Fibroblast of lung (primary cell): Measurements from ENCODE around the gene UBE2E2. TPM values are rescaled to one million over a fixed set of nuclear protein-coding genes. Genes with fewer than 3 reads are reported as not detected.

Experiments
- DNase-seq, 2 donors: peaks; one replicate each; pipeline versions ENCODE4 v3.0.0 to v3.0.0-alpha.2; 2010; ENCODE audit warnings: low read depth in 2 of 2
- H2AFZ ChIP-seq: 2 replicates; pipeline ENCODE4 v1.5.1; 2012; ENCODE audit warnings: low read length, control low read depth, inconsistent platforms
- H3K27ac ChIP-seq: 2 replicates; pipeline ENCODE4 v1.5.1; 2011; ENCODE audit warnings: low read length, control low read depth; ENCODE audit not compliant: insufficient read depth
- H3K27me3 ChIP-seq: 2 replicates; pipeline ENCODE4 v1.5.1; 2011; ENCODE audit warnings: mild to moderate bottlenecking, low read length; ENCODE audit not compliant: control insufficient read depth, insufficient read depth
- H3K36me3 ChIP-seq: 2 replicates; pipeline ENCODE4 v1.5.1; 2011; ENCODE audit warnings: low read length; ENCODE audit not compliant: control insufficient read depth, insufficient read depth
- H3K4me1 ChIP-seq: 2 replicates; pipeline ENCODE4 v1.5.1; 2011; ENCODE audit warnings: low read length; ENCODE audit not compliant: control insufficient read depth, insufficient read depth; ENCODE audit errors: extremely low read depth
- H3K4me2 ChIP-seq: 2 replicates; pipeline ENCODE4 v1.5.1; 2011; ENCODE audit warnings: low read length, control low read depth; ENCODE audit not compliant: insufficient read depth; ENCODE audit errors: extremely low read depth
- H3K4me3 ChIP-seq, 4 experiments: fragments of 200-600 bp in 1 of 4; sonication (generic) in 1 of 4; replicated peaks in 1 of 4; 2 replicates each; pipeline ENCODE4 v1.5.1; 2011 to 2016; ENCODE audit warnings: low read length in 4 of 4, low read depth in 3 of 4, mild to moderate bottlenecking in 3 of 4, control low read depth in 2 of 4, inconsistent platforms in 1 of 4, mixed read lengths in 1 of 4; ENCODE audit not compliant: insufficient read depth in 1 of 4; ENCODE audit errors: control extremely low read depth in 1 of 4
- H3K79me2 ChIP-seq: 2 replicates; pipeline ENCODE4 v1.5.1; 2012; ENCODE audit warnings: mild to moderate bottlenecking, low read length, inconsistent platforms; ENCODE audit not compliant: control insufficient read depth, insufficient read depth
- H3K9ac ChIP-seq: 2 replicates; pipeline ENCODE4 v1.5.1; 2011; ENCODE audit warnings: mild to moderate bottlenecking, low read length, control low read depth; ENCODE audit not compliant: insufficient read depth
- H3K9me3 ChIP-seq: 2 replicates; pipeline ENCODE4 v1.5.1; 2012; ENCODE audit warnings: low read depth, low read length; ENCODE audit not compliant: control insufficient read depth, insufficient read depth
- H4K20me1 ChIP-seq: 2 replicates; pipeline ENCODE4 v1.5.1; 2011; ENCODE audit warnings: low read length; ENCODE audit not compliant: control insufficient read depth, insufficient read depth; ENCODE audit errors: extremely low read depth
- CTCF ChIP-seq, 2 donors: IDR thresholded peaks in 1 of 2; conservative IDR thresholded peaks in 1 of 2; 1 replicate in 1 of 2; 2 replicates in 1 of 2; pipeline ENCODE4 v1.5.1; 2011 to 2012; ENCODE audit warnings: low read length in 2 of 2, control low read depth in 1 of 2, inconsistent platforms in 1 of 2, low read depth in 1 of 2, mild to moderate bottlenecking in 1 of 2
- EZH2 ChIP-seq: IDR thresholded peaks from 2 replicates; pipeline ENCODE4 v1.5.1; 2012; ENCODE audit warnings: low read length, control low read depth, mild to moderate bottlenecking; ENCODE audit errors: missing control alignments
- polyA plus RNA-seq, 2 donors: library from polyadenylated mRNA; depleted of rRNA in 1 of 2; stranded (reverse) in 1 of 2; unstranded in 1 of 2; fragments of >200 nt; gene quantifications; 2 replicates each; pipeline ENCODE4 v1.2.1, GENCODE V29; 2011 to 2012; ENCODE audit warnings: missing spikeins in 1 of 2
- total RNA-seq: library from RNA; depleted of rRNA; stranded (reverse); fragments of >200 nt; gene quantifications from 2 replicates; pipeline ENCODE4 v1.2.1, GENCODE V29; 2014

The UBE2E2 gene
- total and polyA plus RNA-seq, 2 donors (not counting 1 experiment from before 2014, with no cell fraction given) = 79.8 to 127 TPM

GRCh38 chr3:23565041-23565775, 362.1 kb downstream of the UBE2E2 start:
- Histone ChIP-seq H3K27ac (no peak overlapping the region), H3K4me3 (no peak overlapping the region), H2AFZ (no peak overlapping the region), H3K4me1 (no peaks in the 10 kb centered on the region), H3K4me2 (no peak overlapping the region), H3K36me3 (no peaks in the 10 kb centered on the region), H3K9ac (no peak overlapping the region), H3K27me3 (no peaks in the 10 kb centered on the region), H3K9me3 (no peaks in the 10 kb centered on the region), H3K79me2 (no peaks in the 10 kb centered on the region), H4K20me1 (no peaks in the 10 kb centered on the region)
- DNase-seq = no peak
- TF ChIP-seq CTCF (conservative IDR thresholded peaks at IDR 0.05 in 1 of 2, IDR thresholded peaks at IDR 0.05 in 1 of 2; ENCODE audit: low read depth in 1 of 2, low read length in 2 of 2) = no peak
- no peak for TF ChIP-seq EZH2

GRCh38 chr3:23566499-23566898, 363.4 kb downstream of the UBE2E2 start:
- Histone ChIP-seq H3K27me3 (no peaks in the 10 kb centered on the region), H3K4me3 (no peak overlapping the region), H3K79me2 (no peaks in the 10 kb centered on the region), H3K4me1 (no peaks in the 10 kb centered on the region), H3K9me3 (no peaks in the 10 kb centered on the region), H3K4me2 (no peak overlapping the region), H3K36me3 (no peaks in the 10 kb centered on the region), H3K9ac (no peak overlapping the region), H2AFZ (no peak overlapping the region), H4K20me1 (no peaks in the 10 kb centered on the region), H3K27ac (no peak overlapping the region)
- no peak for TF ChIP-seq CTCF (conservative IDR thresholded peaks at IDR 0.05 in 1 of 2, IDR thresholded peaks at IDR 0.05 in 1 of 2; ENCODE audit: low read depth in 1 of 2, low read length in 2 of 2)
- no peak for TF ChIP-seq EZH2
- no peak for DNase-seq

GRCh38 chr3:23567917-23568316, 364.8 kb downstream of the UBE2E2 start:
- Histone ChIP-seq H3K9ac (no peak overlapping the region), H3K27ac (no peak overlapping the region)

More at GRCh38 chr3:23567917-23568316, 364.8 kb downstream of the UBE2E2 start:
- H3K4me1 ChIP-seq = no peaks in the 10 kb centered on the region
- H3K27me3 ChIP-seq = no peaks in the 10 kb centered on the region
- no peaks in the 10 kb centered on the region for H4K20me1 ChIP-seq
- no peaks in the 10 kb centered on the region for H3K9me3 ChIP-seq
- TF ChIP-seq CTCF (conservative IDR thresholded peaks at IDR 0.05 in 1 of 2, IDR thresholded peaks at IDR 0.05 in 1 of 2; ENCODE audit: low read depth in 1 of 2, low read length in 2 of 2) = no peak
- TF ChIP-seq EZH2 = no peak
- no peak overlapping the region for H3K4me2 ChIP-seq
- no peak overlapping the region for H3K4me3 ChIP-seq
- no peak overlapping the region for H2AFZ ChIP-seq
- no peaks in the 10 kb centered on the region for H3K36me3 ChIP-seq
- peak; percentile 84 to 97 for DNase-seq
- no peaks in the 10 kb centered on the region for H3K79me2 ChIP-seq
